ENCODE measurements around the gene COG6. TPM values are rescaled to one million over a fixed set of nuclear protein-coding genes. Genes with fewer than 3 reads are reported as not detected.

COG6 gene
- total and polyA plus RNA-seq, 10 of the 15 experiments (the other 5 are each of a cell fraction or from before 2014, with no cell fraction given): 4.5 to 29.8 (median 12.6) TPM

- no peak overlapping the region for H3K9ac ChIP-seq (ENCODE audit: control insufficient read depth, insufficient read depth, low read length)
- no TSS peak for BruUV-seq (replicated peaks)
- no peaks in the 10 kb centered on the region for H3K27me3 ChIP-seq (replicated peaks in 1 of 2; ENCODE audit: control insufficient read depth in 2 of 2, insufficient read depth in 2 of 2, low read length in 1 of 2)
- H3K27ac ChIP-seq (ENCODE audit: control insufficient read depth, insufficient read depth): no peak overlapping the region
- ChIA-PET SMC1A (ENCODE audit: uncharacterized antibody, unreplicated experiment) (interaction anchor here (0.6 to 1.6 kb wide), 2 partner anchors 10 to 251 kb away, joined by 3 to 6 read pairs; no protein-coding TSS in a partner anchor), CTCF (interaction anchor here (1.1 to 1.4 kb wide), 3 partner anchors 10 to 77 kb away, joined by 4 to 7 read pairs (median 6); no protein-coding TSS in a partner anchor), POLR2A (interaction anchor here (0.5 kb wide), 1 partner anchor 991 kb away, joined by 4 read pairs; no protein-coding TSS in a partner anchor), RAD21 (ENCODE audit: unreplicated experiment) (interaction anchor here (0.7 kb wide), 1 partner anchor 10 kb away, joined by 3 read pairs; no protein-coding TSS in a partner anchor)
- no peak overlapping the region for H3K4me2 ChIP-seq (ENCODE audit: control insufficient read depth, insufficient read depth)
- no peak overlapping the region for H2AFZ ChIP-seq (ENCODE audit: control insufficient read depth, low read depth, low read length)
- no peak for ATAC-seq
- H3K79me2 ChIP-seq (ENCODE audit: control insufficient read depth, insufficient read depth, low read length): no peaks in the 10 kb centered on the region
- H3K36me3 ChIP-seq (ENCODE audit: control insufficient read depth in 2 of 2, insufficient read depth in 2 of 2, low read length in 1 of 2): no peaks in the 10 kb centered on the region; a peak in 1 of 4 replicates
- no peak for DNase-seq (ENCODE audit: low read depth, low spot score)
- H4K20me1 ChIP-seq (ENCODE audit: control insufficient read depth, insufficient read depth): no peaks in the 10 kb centered on the region
- no peaks in the 10 kb centered on the region for H3K4me1 ChIP-seq (ENCODE audit: control insufficient read depth, insufficient read depth, low read length)
- no peak for TF ChIP-seq BRCA1 (IDR thresholded peaks at IDR 0.05; ENCODE audit: low read depth, low read length)
- TF ChIP-seq MAX (IDR thresholded peaks at IDR 0.05; ENCODE audit: low read depth, low read length): no peak
- FAIRE-seq: no peak
- intact Hi-C loops (cut with micrococcal nuclease; ENCODE audit: unreplicated experiment): no loop called here
- no peak overlapping the region for H3K4me3 ChIP-seq
- WGBS (ENCODE audit: insufficient coverage, insufficient replicate concordance, low lambda C conversion rate, missing lambda C conversion rate): 83% methylated on average over 4 of the region's 4 CpGs
- H3K9me3 ChIP-seq (replicated peaks; ENCODE audit: control insufficient read depth, insufficient read depth, low read length): no peaks in the 10 kb centered on the region
- in situ Hi-C loops (cut with MboI): no loop called here
Measured at GRCh38 chr13:39692660-39693438, 37.4 kb downstream of the COG6 start.

- Histone ChIP-seq H3K4me1 (ENCODE audit: control insufficient read depth, insufficient read depth, low read length) (no peaks in the 10 kb centered on the region; the same call in 1 of the 2 replicates), H4K20me1 (ENCODE audit: control insufficient read depth, insufficient read depth) (no peaks in the 10 kb centered on the region), H3K36me3 (ENCODE audit: control insufficient read depth in 2 of 2, insufficient read depth in 2 of 2, low read length in 1 of 2) (no peaks in the 10 kb centered on the region), H3K79me2 (ENCODE audit: control insufficient read depth, insufficient read depth, low read length) (no peaks in the 10 kb centered on the region), H3K27ac (ENCODE audit: control insufficient read depth, insufficient read depth) (no peak overlapping the region), H2AFZ (ENCODE audit: control insufficient read depth, low read depth, low read length) (no peak overlapping the region), H3K4me2 (ENCODE audit: control insufficient read depth, insufficient read depth) (no peak overlapping the region), H3K27me3 (replicated peaks in 1 of 2; ENCODE audit: control insufficient read depth in 2 of 2, insufficient read depth in 2 of 2, low read length in 1 of 2) (no peaks in the 10 kb centered on the region), H3K9me3 (replicated peaks; ENCODE audit: control insufficient read depth, insufficient read depth, low read length) (no peaks in the 10 kb centered on the region), H3K4me3 (no peak overlapping the region), H3K9ac (ENCODE audit: control insufficient read depth, insufficient read depth, low read length) (no peak overlapping the region)
- TF ChIP-seq PAX8 (IDR thresholded peaks at IDR 0.05): no peak
- SMC1A ChIA-PET (ENCODE audit: uncharacterized antibody, unreplicated experiment): interaction anchor here (1.0 to 1.2 kb wide), 2 partner anchors 16 to 18 kb away, joined by 3 to 4 read pairs; no protein-coding TSS in a partner anchor
- CTCF ChIA-PET: interaction anchor here (0.7 kb wide), 1 partner anchor 554 kb away, joined by 3 read pairs; no protein-coding TSS in a partner anchor
- RAD21 ChIA-PET (ENCODE audit: unreplicated experiment): no interaction called here
- POLR2A ChIA-PET: no interaction called here
- intact Hi-C loops (cut with micrococcal nuclease; ENCODE audit: unreplicated experiment) (no loop called here), in situ Hi-C loops (cut with MboI) (no loop called here)
- FAIRE-seq (no peak), DNase-seq (ENCODE audit: low read depth, low spot score) (no peak), ATAC-seq (no peak)
- BruUV-seq (replicated peaks): no TSS peak
Measured at GRCh38 chr13:39699274-39699673, 43.8 kb downstream of the COG6 start.

All from GM12878 (cell line).